Endothelial cell of umbilical vein (primary cell): ENCODE results near the gene PLXNA1. TPM values are rescaled to one million over a fixed set of nuclear protein-coding genes. Genes with fewer than 3 reads are reported as not detected.

Experiments
- BruUV-seq: library from RNA; stranded (reverse); fragments of 400-500 nt; replicated peaks from 2 replicates; lab custom pipeline; 2021; lab: Mats Ljungman, UMichigan
- CTCF ChIA-PET: fragments of 300-600, 350-600 bp; sonication (Branson Sonifier 250); formaldehyde crosslinking; loops from one replicate; lab custom pipeline; 2021; ENCODE audit warnings: antibody characterized with exemption, inconsistent platforms; lab: Charles Lee
- POLR2A ChIA-PET: fragments of 300-600, 350-600 bp; sonication (Branson Sonifier 250); formaldehyde crosslinking; loops from one replicate; lab custom pipeline; 2021; ENCODE audit warnings: antibody characterized with exemption, inconsistent platforms; lab: Charles Lee
- DNase-seq: peaks from one replicate; pipeline ENCODE4 v3.0.0-alpha.2; 2011; ENCODE audit warnings: low read depth, low spot score
- FAIRE-seq: peaks from 2 replicates; lab custom pipeline; 2011; peaks lifted over from hg19 to GRCh38; lab: Jason Lieb, UNC
- H2AFZ ChIP-seq: 2 replicates; pipeline ENCODE4 v1.6.0; 2012; ENCODE audit warnings: low read depth, low read length, control low read depth, inconsistent platforms
- H3K27ac ChIP-seq: 2 replicates; pipeline ENCODE4 v1.5.1; 2011; ENCODE audit warnings: low read depth, mild to moderate bottlenecking, control low read depth, low read length, moderate library complexity; ENCODE audit not compliant: insufficient read depth
- H3K27me3 ChIP-seq, 2 experiments: 2 replicates each; pipeline versions ENCODE4 v1.6.0 to v1.6.1; 2011; ENCODE audit warnings: low read length in 2 of 2, mixed read lengths in 1 of 2; ENCODE audit not compliant: control insufficient read depth in 2 of 2, insufficient read depth in 2 of 2
- H3K36me3 ChIP-seq, 2 experiments: 2 replicates in 1 of 2; 3 replicates in 1 of 2; pipeline ENCODE4 v1.5.1; 2011; ENCODE audit warnings: low read length in 2 of 2, mild to moderate bottlenecking in 1 of 2, moderate library complexity in 1 of 2; ENCODE audit not compliant: control insufficient read depth in 2 of 2, insufficient read depth in 2 of 2; ENCODE audit errors: extremely low read depth in 1 of 2
- H3K4me1 ChIP-seq: 3 replicates; pipeline ENCODE4 v1.5.1; 2011; ENCODE audit warnings: mild to moderate bottlenecking, low read length; ENCODE audit not compliant: control insufficient read depth, insufficient read depth; ENCODE audit errors: extremely low read depth
- H3K4me2 ChIP-seq: 2 replicates; pipeline ENCODE4 v1.6.1; 2011; ENCODE audit warnings: low read length, control low read depth, mixed read lengths; ENCODE audit not compliant: insufficient read depth
- H3K4me3 ChIP-seq, 3 experiments: fragments of 200-600 bp in 1 of 3; sonication (generic), shearing (Covaris generic) in 1 of 3; replicated peaks in 1 of 3; 2 replicates each; pipeline ENCODE4 v1.5.1; 2011 to 2016; ENCODE audit warnings: control low read depth in 3 of 3, low read length in 3 of 3, mild to moderate bottlenecking in 2 of 3, inconsistent platforms in 1 of 3, low read depth in 1 of 3, moderate library complexity in 1 of 3; ENCODE audit not compliant: insufficient read depth in 1 of 3
- H3K79me2 ChIP-seq: 2 replicates; pipeline ENCODE4 v1.6.0; 2012; ENCODE audit warnings: low read length, inconsistent platforms; ENCODE audit not compliant: control insufficient read depth, insufficient read depth
- H3K9ac ChIP-seq: replicated peaks from 2 replicates; pipeline ENCODE3; 2011; ENCODE audit warnings: low read length, control low read depth; ENCODE audit not compliant: insufficient read depth; ENCODE audit errors: extremely low read depth
- H3K9me1 ChIP-seq: replicated peaks from 3 replicates; pipeline ENCODE4 v1.6.0; 2011; ENCODE audit warnings: mild to moderate bottlenecking, low read length; ENCODE audit not compliant: control insufficient read depth, insufficient read depth; ENCODE audit errors: extremely low read depth
- H3K9me3 ChIP-seq: replicated peaks from 2 replicates; pipeline ENCODE4 v1.5.1; 2012; ENCODE audit warnings: low read length, inconsistent platforms; ENCODE audit not compliant: control insufficient read depth, insufficient read depth
- H4K20me1 ChIP-seq: replicated peaks from 2 replicates; pipeline ENCODE3; 2011; ENCODE audit warnings: mild to moderate bottlenecking, low read length; ENCODE audit not compliant: control insufficient read depth, insufficient read depth; ENCODE audit errors: extremely low read depth
- EZH2 ChIP-seq: IDR thresholded peaks from 2 replicates; pipeline ENCODE4 v1.6.1; 2012; ENCODE audit warnings: borderline replicate concordance, low read depth, mild to moderate bottlenecking, moderate library complexity, low read length, inconsistent platforms; ENCODE audit not compliant: severe bottlenecking
- FOS ChIP-seq: IDR thresholded peaks from 2 replicates; pipeline ENCODE4 v1.6.1; 2011; ENCODE audit warnings: mild to moderate bottlenecking, low read length, moderate library complexity, borderline replicate concordance; ENCODE audit not compliant: insufficient read depth
- GATA2 ChIP-seq: IDR thresholded peaks from 2 replicates; pipeline ENCODE4 v1.7.0; 2011; ENCODE audit warnings: low read depth, mild to moderate bottlenecking, moderate library complexity, mixed read lengths, low read length; ENCODE audit not compliant: insufficient read length, insufficient read depth
- JUN ChIP-seq: IDR thresholded peaks from 2 replicates; pipeline ENCODE4 v1.6.1; 2011; ENCODE audit warnings: borderline replicate concordance, low read depth; ENCODE audit not compliant: insufficient read length, insufficient read depth
- MAX ChIP-seq: IDR thresholded peaks from 2 replicates; pipeline ENCODE4 v1.6.1; 2011; ENCODE audit not compliant: insufficient read depth, insufficient read length
- MYC ChIP-seq: IDR thresholded peaks from one replicate; pipeline ENCODE4 v1.6.1; 2011; ENCODE audit warnings: mild to moderate bottlenecking, low read depth, low read length
- POLR2A ChIP-seq: IDR thresholded peaks from 2 replicates; pipeline ENCODE4 v1.6.1; 2012; ENCODE audit warnings: low read depth, mild to moderate bottlenecking, control low read depth, low read length
- POLR2AphosphoS5 ChIP-seq: IDR thresholded peaks from 2 replicates; pipeline ENCODE4 v1.6.1; 2012; ENCODE audit warnings: low read depth, mild to moderate bottlenecking, control low read depth, low read length, moderate library complexity; ENCODE audit not compliant: insufficient read depth
- dilution Hi-C: fragments of 300-500 bp; cut with MboI; formaldehyde crosslinking; loops from one replicate; pipeline ENCODE4 v1.15.0; 2019; ENCODE audit warnings: low sequenced_read_pairs; ENCODE audit not compliant: extremely low pct_ligation_motif_present
- intact Hi-C: fragments of 100-400 bp; cut with micrococcal nuclease; formaldehyde crosslinking; loops from one replicate; pipeline ENCODE4 v1.10.0; 2022
- polyA plus RNA-seq, 4 experiments: library from polyadenylated mRNA; depleted of rRNA in 3 of 4; stranded (reverse) in 3 of 4; unstranded in 1 of 4; fragments of >200 nt; gene quantifications; 2 replicates each; pipeline versions ENCODE4 v1.2.1 to v1.2.3, GENCODE V29; 2011 to 2012; ENCODE audit warnings: missing spikeins in 1 of 4
- total RNA-seq: library from RNA; stranded (reverse); gene quantifications from 2 replicates; pipeline ENCODE4 v1.2.3, GENCODE V29; 2021

PLXNA1 gene
- total and polyA plus RNA-seq, 2 donors (not counting 3 experiments of a cell fraction or from before 2014, with no cell fraction given), result 14.1 to 18.4 TPM

GRCh38 chr3:127003601-127004280 is 20.8 kb downstream of the PLXNA1 start:
- H3K27me3 ChIP-seq, result no peaks in the 10 kb centered on the region
- ChIA-PET CTCF (interaction anchor here (0.7 to 1.7 kb wide), 2 partner anchors 21 to 252 kb away, joined by 3 to 5 read pairs; partner anchors contain the start of gene PLXNA1), POLR2A (no interaction called here)
- H3K79me2 ChIP-seq, result no peaks in the 10 kb centered on the region
- no peak overlapping the region for H2AFZ ChIP-seq
- no peak for FAIRE-seq
- no peaks in the 10 kb centered on the region for H3K36me3 ChIP-seq
- H3K4me3 ChIP-seq, result no peak overlapping the region
- no peak overlapping the region for H3K4me2 ChIP-seq
- H4K20me1 ChIP-seq, result no peaks in the 10 kb centered on the region
- TF ChIP-seq POLR2AphosphoS5 (no peak), JUN (no peak), EZH2 (no peak), GATA2 (no peak), MYC (no peak), MAX (no peak), FOS (no peak), POLR2A (no peak)
- no peak overlapping the region for H3K27ac ChIP-seq
- H3K4me1 ChIP-seq, result peaks cover 11% of the 10 kb centered on the region
- dilution Hi-C loops, result no loop called here
- intact Hi-C loops, result loop anchor here (5.0 to 10.0 kb wide), 3 partner anchors 326 to 479 kb away; partner anchors contain the start of gene CHST13
- no peaks in the 10 kb centered on the region for H3K9me1 ChIP-seq
- H3K9me3 ChIP-seq, result no peaks in the 10 kb centered on the region
- no peak for DNase-seq
- no TSS peak for BruUV-seq
- no peak overlapping the region for H3K9ac ChIP-seq
